Right forelimb (tissue), 1 donor: ENCODE data around the gene CFAP410.
A peak's percentile ranks its signal among the peaks of the same experiment; 100 is the strongest.

Source experiments
- DNase-seq: peaks from one replicate; pipeline ENCODE4 v3.0.0-alpha.2; 2018

CFAP410 gene

DNA sequence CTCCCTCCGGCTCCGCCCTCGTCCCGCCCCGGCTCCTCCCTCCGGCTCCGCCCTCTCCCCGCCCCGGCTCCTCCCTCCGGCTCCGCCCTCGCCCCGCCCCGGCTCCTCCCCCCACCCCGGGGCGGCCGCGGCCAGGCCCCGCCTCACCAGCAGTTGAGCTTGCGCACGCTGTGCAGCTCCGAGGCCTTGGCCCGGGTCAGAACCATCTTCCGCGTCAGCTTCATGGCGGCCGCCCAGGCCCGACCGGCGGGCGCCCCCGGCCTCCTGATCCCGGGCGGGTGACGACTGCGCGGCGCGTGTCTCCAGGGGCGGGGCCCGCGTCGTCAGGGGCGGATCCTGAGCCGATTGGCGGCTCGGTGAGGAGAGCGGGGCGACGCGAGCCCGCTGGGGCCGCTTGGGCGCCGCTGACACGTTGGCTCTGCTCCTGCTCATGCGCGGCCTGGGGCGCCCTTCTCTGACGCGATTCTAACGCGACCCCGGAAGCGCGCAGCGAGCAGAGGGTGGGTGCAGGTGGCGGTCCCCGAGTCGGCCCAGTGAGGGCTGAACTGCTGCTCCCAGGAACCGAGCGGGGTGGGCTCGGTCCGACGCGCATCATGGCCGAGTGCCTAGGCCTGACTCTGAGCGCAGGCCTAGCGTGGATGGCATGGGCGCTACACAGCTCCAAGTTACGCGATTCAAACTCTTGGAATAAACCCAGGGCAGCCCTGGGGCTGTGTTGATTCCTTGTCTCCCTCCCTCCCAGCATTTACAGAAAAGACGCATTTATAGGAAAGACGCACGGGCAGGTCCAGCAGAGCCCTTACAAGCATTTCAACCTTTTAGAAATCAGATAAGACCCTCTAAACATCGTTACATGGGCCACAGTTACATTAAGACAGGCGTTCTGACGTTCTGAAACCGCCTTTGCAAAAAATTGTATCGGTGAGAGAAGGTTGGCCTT lies at the start of gene CFAP410:
Gene CFAP410 (minus strand): TSS at position 420 of the 940 bp plus-strand sequence. CDS start 196 bp downstream, at position 224.
- peak; percentile 96 for DNase-seq

GRCh38 chr21:44384968-44385367 lies 45.8 kb upstream of the CFAP410 start:
- no peak for DNase-seq

DNA sequence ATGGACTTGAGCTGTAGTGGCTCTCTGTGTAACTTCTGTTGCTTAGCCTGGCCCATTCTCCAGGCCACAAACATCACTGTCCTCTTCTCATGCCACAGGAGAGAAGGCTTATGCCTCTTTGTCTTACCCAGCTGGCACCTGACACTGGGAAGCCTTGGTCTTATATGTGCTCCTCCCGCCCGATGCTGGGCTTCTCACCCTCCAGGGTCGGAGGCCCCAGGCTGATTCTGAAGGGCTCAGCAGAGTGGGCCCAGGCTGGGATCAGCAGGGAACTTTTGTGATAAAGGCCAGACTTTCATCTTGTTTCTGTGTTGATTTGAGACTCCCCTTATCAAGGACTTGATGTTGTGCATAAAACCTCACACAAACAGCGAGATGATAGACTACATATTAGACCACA lies 44.0 kb upstream of the CFAP410 start:
- no peak for DNase-seq

- no peak for DNase-seq
Observed at GRCh38 chr21:44382536-44382935, 43.3 kb upstream of the CFAP410 start.

DNA sequence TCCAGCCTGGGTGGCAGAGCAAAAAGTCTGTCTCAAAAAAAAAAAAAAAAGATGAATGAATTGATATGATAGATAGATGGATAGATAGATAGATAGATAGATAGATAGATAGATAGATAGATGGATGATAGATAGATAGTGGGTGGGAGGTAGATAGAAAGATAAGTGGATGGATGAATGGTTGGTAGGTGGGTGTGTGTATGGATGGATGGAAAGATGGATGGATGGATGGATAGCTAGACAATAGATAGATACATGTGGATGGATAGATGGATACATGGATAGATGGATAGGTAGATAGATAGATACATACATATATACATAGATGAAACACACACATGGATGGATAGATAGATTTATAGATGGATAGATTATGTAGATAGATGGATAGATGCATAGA lies 42.7 kb upstream of the CFAP410 start:
- no peak for DNase-seq

GRCh38 chr21:44380876-44381275 lies 41.7 kb upstream of the CFAP410 start:
- no peak for DNase-seq

DNA sequence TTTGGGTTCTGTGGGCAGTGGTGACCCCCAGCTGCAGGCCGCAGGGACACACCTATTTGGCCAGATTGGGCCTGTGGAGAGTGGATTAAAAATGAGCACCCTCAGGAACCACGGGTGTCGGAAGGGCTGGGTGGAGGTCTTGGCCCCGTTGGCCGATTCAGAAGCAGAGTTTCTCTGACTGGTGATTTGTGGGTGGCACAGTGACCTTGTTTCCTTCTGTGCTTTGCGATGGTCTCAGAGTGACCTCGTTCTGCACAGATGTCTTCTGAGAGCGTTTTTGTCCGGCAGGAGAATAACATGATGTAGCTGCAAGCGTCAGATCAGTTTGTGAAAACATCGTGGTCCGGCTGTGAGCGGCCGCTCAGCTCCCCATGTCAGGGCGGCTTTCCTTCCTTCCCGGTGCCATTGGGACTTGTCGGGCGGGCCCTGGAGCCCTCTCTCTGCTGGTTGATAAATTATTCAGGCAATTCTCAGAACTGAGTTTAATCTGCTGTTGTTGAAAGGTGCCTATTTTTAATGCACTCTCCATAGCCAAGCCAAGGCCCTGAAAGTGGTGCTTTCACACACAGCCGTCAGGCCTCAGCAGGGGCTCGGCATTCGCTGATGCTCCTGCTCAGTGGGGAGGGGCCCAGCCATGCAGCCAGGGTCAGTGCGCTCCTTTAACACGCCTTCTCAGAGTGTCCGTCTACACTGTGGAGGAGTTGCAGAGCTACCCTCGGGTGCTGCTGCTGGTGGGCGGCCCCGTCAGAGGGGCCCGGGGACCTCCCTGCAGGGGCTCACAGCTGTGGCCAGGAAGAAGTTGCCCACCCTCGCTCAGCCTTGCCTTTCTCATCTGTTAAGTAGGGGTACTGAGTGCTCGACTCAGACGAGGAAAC lies 41.0 kb upstream of the CFAP410 start:
- DNase-seq, result no peak

GRCh38 chr21:44379515-44379848 lies 40.3 kb upstream of the CFAP410 start:
- no peak for DNase-seq

DNA sequence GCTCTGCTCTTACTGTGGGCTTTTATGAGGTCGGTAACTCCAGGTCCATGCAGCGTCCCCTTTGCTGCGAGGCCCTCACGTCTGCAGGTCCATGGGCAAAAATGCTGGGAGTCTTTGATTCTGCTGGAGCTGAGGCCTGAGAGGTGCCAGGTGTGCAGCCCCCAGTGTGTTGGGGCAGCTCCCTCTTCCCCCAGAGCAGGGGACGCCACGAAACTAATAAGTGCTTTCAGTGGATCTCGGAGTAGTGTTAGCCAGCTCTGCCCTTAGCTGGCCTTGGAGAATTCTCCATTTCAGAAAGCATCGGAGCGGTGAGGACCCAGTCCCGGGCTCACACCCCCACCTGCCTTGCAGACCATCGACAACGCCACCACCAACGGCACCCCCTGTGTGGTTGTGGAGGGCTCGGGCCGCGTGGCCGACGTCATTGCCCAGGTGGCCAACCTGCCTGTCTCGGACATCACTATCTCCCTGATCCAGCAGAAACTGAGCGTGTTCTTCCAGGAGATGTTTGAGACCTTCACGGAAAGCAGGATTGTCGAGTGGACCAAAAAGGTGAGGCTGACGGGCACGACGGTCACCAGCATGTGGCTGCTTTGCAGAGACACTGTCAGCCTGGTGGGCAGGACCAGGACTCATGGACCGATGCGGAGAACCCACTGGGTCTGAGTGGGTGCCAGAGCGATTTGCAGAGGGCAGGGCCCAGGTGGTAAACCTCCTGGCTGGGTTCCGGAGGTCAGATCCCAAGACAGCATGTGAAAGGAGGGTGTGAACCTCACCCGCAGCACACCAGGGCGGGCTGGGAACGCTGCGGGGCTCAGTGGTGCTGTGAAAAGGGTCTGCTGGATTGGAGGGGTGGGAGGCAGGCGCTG lies 39.7 kb upstream of the CFAP410 start:
- peak; percentile 22 for DNase-seq

- DNase-seq, result no peak
Observed at GRCh38 chr21:44377922-44378645, 38.9 kb upstream of the CFAP410 start.

DNA sequence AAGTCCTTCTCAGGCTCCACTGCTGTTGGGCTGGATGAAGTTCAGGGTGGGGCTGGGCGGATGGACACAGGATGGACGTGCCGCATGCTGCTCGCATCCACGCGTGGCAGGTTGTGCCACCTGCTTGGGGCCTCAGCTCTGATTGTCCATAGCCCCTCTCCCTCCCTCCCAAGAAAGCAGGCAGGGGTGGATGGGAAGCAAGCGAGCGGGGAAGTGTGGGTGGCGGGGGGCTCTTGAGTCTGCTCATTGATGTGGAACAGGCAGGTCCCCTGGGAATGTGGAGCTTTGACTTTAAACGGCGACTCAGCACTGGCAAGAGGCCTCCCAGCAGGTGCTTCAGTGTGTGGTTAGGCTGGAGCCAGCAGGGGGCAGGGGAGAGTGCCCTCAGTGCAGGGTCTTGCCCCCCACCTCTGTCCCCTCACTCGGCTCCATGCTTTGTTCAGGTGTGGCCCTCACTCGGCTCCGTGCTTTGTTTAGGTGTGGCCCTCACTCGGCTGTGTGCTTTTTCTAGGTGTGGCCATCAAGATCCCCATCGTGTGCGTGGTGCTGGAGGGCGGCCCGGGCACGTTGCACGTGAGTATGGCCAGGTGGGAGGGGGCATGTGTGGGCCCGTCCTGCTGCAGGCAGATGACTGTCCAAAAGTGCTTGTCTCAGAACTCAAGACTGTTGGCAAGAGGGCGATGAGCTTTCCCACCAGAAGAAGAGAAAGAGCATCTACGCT lies 38.2 kb upstream of the CFAP410 start:
- peak; percentile 11 for DNase-seq

DNA sequence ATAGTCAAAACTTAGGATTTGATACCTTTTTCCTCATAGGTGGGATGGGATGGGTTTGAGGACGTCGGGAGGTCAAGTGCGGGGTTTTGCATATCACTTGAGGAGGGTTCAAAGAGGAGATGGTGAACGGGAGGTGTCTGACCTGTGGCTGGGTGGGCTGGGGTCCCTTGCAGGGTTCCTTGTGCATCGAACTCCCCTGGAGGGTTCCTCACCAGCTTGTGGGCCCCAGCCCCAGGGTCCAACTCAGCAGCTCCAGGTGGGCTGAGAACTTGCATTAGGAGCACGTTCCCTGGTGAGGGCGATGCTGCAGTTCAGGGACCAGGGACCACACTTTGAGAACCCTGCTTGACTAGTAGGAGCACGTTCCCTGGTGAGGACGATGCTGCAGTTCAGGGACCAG lies 37.4 kb upstream of the CFAP410 start:
- DNase-seq, result no peak

DNA sequence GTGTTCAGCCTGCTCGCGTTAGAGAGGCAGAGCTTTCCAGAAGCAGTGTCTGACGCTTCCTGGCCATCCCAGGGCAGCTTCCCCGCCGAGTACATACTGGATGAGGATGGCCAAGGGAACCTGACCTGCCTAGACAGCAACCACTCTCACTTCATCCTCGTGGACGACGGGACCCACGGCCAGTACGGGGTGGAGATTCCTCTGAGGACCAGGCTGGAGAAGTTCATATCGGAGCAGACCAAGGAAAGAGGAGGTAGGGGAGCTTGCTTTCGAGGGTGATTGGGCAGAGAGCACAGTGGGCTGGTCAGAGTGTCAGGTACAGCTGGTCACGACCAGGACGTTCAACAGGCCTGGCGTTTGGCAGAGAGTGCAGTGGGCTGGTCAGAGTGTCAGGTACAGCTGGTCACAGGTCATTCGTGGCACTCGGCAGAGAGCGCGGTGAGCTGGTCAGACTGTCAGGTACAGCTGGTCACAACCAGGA lies 36.6 kb upstream of the CFAP410 start:
- DNase-seq, result peak; percentile 25

DNA sequence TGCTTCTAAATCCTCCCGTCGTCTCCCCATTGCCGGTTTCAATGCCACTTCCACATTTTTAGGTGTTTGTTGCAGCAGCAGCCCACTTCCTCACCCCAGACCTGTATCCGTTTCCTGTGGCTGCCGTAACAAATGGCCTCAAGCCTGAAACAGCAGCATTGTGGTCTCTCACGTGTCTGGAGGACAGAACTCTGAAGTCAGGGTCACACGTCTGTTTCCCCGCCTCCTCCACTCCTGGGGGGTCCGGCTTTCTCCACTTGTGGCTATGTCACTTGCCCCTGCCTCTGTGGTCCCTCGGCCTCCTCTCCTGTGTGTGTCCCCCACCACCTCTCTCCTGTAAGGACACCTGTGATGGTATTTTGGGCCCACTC lies 36.1 kb upstream of the CFAP410 start:
- peak; percentile 20 for DNase-seq

- no peak for DNase-seq
Observed at GRCh38 chr21:44374601-44375280, 35.6 kb upstream of the CFAP410 start.

- no peak for DNase-seq
Observed at GRCh38 chr21:44372616-44373015, 33.4 kb upstream of the CFAP410 start.

DNA sequence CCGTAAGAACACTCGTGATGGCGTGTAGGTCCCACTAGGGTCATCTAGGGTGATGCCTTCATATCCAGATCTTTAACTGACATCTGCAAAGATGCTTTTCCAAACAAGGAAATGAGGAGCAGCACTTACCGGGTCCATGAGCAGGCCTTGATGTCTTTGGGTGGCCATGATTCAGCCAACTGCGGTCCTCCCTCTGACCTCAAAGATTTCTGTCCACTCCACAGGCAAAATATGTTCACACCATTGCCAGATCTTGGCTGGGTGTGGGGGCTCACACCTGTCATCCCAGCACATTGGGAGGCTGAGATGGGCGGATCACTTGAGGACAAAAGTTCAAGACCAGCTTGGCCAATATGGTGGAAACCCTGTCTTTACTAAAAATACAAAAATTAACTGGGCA lies 32.4 kb upstream of the CFAP410 start:
- no peak for DNase-seq

GRCh38 chr21:44370786-44371410 lies 31.7 kb upstream of the CFAP410 start:
- DNase-seq, result no peak

- no peak for DNase-seq
Observed at GRCh38 chr21:44370027-44370735, 31.0 kb upstream of the CFAP410 start.
